GM12874 (cell line): ENCODE data around the gene DDN.

Source experiments
- CTCF ChIP-seq: IDR thresholded peaks from 2 replicates; pipeline ENCODE4 v1.5.1; 2011; ENCODE audit warnings: low read depth, mild to moderate bottlenecking, control low read depth, low read length, moderate library complexity; ENCODE audit not compliant: insufficient read depth

The DDN gene

GRCh38 chr12:48954841-48955501, 44.2 kb downstream of the DDN start:
- TF ChIP-seq CTCF: no peak

GRCh38 chr12:48954061-48954460, 45.1 kb downstream of the DDN start:
- TF ChIP-seq CTCF: no peak

- TF ChIP-seq CTCF: no peak
These were observed 46.5 kb downstream of the DDN start for GRCh38 chr12:48952691-48953090.

GRCh38 chr12:48947727-48948126, 51.4 kb downstream of the DDN start:
- no peak for TF ChIP-seq CTCF

- TF ChIP-seq CTCF: no peak
These were observed 52.2 kb downstream of the DDN start for GRCh38 chr12:48946943-48947342.

- TF ChIP-seq CTCF: no peak
These were observed 53.0 kb downstream of the DDN start for GRCh38 chr12:48946205-48946604.
